HPDE6-E6E7 (cell line): ENCODE results near the gene PGM2L1.
"Not testable (repeated sequence)": the region's sequence is repeated elsewhere in the genome, so short reads cannot be mapped to it uniquely, and the experiment has no call there.

ENCODE experiments used
- DNase-seq: peaks from one replicate; pipeline ENCODE4 v3.0.0; 2011; ENCODE audit warnings: missing footprints; ENCODE audit errors: extremely low spot score

The PGM2L1 gene

GRCh38 chr11:74398244-74399159 lies at the start of gene PGM2L1:
TSS of gene PGM2L1 (minus strand) at chr11:74398433. CDS start at chr11:74398161, 272 bp downstream.
- DNase-seq = peak; percentile 90

GRCh38 chr11:74447720-74448119 lies 49.5 kb upstream of the PGM2L1 start:
- no peak for DNase-seq

DNA sequence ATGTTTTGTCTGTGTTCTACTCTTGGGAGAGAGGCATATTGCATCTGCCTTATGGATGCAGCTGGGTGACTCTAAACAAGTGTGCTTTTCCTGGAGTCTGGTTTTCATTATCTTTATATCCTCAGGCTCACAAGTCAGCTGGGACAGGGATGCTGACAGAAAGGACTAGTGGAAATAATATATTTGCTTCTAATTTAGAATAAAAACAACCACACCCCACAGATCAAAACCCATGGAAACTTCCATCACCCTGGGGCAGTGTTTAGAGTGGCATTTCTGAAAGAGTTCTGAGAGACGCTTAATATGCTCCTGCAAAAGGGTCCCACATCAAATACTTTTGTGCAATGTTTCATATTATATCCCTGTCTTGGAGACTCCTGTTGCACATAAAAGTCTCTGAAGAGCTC lies 48.3 kb upstream of the PGM2L1 start:
- DNase-seq = no peak

DNA sequence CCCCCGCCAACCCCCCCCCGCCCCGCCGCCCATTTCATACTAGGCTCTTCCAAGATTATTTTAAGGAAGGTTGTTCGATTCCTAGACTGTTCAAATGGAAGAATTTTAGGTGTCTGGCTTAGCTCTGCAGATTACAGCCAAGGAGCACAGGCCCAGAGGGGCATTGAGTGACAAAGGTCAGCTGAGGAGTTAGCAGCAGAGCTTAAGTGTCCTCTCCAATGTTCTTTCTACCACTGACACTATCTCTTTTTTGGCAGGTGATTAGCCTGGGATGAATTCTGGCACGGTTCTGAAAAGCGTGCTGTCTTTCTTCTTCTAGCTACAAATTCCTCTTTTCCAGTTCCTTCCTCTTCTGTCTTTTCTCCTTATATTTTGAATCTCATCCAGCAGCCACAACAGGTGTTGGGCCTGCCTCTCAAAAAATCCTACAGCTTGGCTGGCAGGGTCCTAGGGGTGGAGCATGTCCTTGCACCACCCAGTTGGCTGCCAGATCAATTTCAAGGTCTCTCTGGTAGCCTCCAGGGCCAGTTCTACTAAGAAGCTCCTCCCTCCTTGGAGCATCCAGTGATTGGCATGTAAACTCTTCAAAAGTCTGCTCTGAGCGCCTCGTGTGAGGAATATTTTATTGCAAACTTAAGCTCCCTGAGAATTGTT lies 46.1 kb upstream of the PGM2L1 start:
- DNase-seq = no peak

GRCh38 chr11:74443071-74443864 lies 45.0 kb upstream of the PGM2L1 start:
- DNase-seq = peak; percentile 54

DNA sequence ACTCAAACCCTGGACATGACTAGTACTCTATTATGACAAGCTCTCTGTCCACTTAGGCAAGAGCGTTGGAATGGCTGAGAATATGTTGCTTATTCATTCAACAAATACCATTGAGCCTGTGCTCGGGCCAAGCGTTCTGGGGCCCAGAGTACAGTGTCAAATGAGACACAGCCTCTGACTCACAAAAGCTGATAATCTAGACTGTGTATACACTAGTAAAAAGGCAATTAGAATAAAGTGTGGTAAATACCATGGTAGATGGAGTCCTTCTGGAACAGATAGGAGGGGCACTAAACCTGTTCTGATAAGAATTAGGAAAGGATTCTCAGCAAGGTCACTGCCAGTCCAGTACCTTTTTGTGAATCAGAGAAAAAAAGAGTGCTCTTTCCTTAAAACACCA lies 44.4 kb upstream of the PGM2L1 start:
- DNase-seq = no peak

DNA sequence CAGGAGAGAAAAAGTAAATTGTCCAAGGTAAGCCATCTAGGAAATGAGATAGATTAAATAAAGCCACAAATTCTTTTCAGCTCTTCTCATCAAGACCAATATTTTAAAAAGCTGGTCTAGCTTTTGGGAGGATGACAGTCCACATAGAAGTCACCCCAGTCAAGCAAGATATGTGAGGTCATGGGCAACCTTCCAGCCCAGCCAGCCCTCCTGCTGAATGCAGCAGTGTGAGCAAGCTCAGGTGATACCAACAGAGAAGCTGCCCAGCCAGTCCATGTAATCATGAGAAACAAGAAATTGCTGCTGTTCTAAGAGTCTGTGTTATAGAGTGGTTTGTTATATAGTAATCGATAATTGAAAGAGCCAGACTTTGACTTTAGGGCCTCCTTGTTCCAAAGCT lies 40.4 kb upstream of the PGM2L1 start:
- DNase-seq = no peak

GRCh38 chr11:74437441-74438042 lies 39.3 kb upstream of the PGM2L1 start:
- DNase-seq = no peak

DNA sequence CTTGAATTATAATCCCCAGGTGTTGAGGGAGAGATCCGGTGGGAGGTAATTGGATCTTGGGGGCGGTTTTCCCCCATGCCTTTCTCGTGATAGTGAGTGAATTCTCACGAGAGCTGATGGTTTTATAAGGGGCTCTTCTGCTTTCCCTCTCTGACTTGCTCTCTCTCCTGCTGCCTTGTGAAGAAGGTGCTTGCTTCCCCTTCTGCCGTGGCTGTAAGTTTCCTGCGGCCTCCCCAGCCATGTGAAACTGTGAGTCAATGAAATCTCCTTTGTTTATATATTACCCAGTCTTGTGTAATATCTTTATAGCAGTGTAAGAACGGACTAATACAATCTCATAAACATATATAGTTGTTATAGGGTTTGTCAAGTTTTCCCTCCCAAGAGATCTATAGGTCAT lies 36.3 kb upstream of the PGM2L1 start:
- no peak for DNase-seq

DNA sequence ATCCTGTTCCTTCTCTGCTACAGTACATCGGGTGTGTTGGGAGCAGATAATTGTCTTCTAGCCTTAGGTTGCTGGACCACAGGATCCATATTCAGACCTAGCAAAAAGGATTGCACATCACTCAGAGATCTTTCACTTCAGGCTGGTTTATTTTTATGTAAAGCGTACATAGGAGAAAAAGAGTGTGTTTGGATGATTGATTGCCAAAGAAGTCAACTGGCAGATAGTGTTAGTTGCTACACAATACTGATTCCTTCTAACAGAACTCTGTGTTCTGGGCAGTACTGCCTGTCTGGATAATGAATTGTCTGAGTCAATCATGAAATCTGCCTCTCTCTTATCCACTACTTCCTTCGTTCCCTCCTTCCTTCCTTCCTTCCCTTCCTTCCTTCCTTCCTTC lies 31.0 kb upstream of the PGM2L1 start:
- DNase-seq = no peak

DNA sequence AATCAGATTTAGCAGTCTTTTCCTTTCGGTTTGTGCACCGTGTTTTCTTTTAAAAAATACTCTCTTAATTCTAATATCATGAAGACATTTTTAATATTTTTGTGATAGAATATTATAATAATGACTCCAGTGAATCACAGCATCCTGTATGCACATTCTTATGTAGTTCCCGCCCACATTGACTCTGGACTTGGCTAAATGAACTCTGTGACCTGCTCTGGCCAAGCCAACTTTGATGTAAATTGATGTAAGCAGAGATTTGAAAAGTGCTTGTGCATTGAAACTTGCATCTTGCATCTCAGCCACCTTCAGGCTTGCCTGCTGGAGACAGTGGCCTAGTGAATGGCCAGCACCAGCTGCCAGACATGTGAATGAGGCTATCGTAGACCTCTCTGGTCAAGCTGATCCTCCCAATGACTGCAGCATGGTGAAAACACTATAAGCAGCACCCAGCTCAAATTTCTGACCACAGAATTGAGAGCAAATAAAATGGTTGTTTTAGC lies 29.2 kb upstream of the PGM2L1 start:
- DNase-seq = no peak

- DNase-seq = no peak
Observed at GRCh38 chr11:74425100-74425499, 26.9 kb upstream of the PGM2L1 start.

DNA sequence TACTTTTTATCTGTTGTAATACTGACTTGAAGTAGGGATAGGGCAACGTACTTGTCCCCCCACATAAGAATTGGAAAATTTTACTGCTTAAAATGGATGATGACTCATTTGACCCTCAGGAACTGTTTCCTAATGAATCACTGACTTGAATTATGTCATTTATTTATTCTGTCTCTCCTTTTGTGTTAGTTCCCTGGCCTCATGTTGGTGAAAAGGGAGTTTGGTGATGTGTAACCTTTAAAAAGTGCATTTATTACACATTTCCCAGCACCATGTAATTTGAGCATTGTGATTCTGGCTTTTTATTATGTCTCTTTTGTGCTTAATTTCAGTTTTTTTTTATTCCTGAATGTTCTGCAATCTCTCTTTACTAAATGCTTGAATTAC lies 20.3 kb upstream of the PGM2L1 start:
- peak; percentile 60 for DNase-seq

GRCh38 chr11:74417860-74418508 lies 19.8 kb upstream of the PGM2L1 start:
- peak; percentile 16 for DNase-seq

GRCh38 chr11:74417379-74417804 lies 19.2 kb upstream of the PGM2L1 start:
- DNase-seq = peak; percentile 27

GRCh38 chr11:74416974-74417373 lies 18.7 kb upstream of the PGM2L1 start:
- DNase-seq = not testable (repeated sequence)

- DNase-seq = no peak
Observed at GRCh38 chr11:74412733-74413359, 14.6 kb upstream of the PGM2L1 start.

GRCh38 chr11:74412321-74412720 lies 14.1 kb upstream of the PGM2L1 start:
- no peak for DNase-seq

DNA sequence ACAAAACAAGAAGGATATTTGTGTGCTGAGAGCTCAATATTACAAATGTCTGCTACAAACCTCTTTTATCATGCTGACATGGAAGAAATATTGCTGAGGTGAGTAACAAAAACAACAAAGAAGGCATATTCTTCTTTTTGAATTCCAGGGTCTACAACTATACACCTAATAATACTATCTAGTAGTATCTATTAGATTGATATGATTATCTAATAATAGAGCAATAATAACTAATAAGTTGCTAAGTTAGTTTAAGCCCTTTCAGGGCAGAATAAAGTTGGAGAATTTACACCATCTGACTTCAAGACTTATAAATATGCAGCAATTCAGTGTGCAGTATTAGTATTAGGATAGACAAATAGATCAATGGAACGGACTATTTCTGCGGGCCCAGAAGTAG lies 11.4 kb upstream of the PGM2L1 start:
- no peak for DNase-seq

- no peak for DNase-seq
Observed at GRCh38 chr11:74403607-74404321, 5.5 kb upstream of the PGM2L1 start.
